GM21360 (cell line): ENCODE data around the gene CFAP57.

ENCODE experiments used
- ATAC-seq: cut with Tn5 transposase; IDR thresholded peaks from one replicate; pipeline ENCODE4 v1.9.1; 2021; ENCODE audit warnings: mild to moderate bottlenecking, moderate library complexity; ENCODE audit not compliant: unreplicated experiment

CFAP57 gene

GRCh38 chr1:43253876-43254275 is 81.7 kb downstream of the CFAP57 start:
- no peak for ATAC-seq

GRCh38 chr1:43255438-43256210 is 83.5 kb downstream of the CFAP57 start:
- no peak for ATAC-seq

- ATAC-seq = no peak
These were observed 84.8 kb downstream of the CFAP57 start for GRCh38 chr1:43256675-43257570.

DNA sequence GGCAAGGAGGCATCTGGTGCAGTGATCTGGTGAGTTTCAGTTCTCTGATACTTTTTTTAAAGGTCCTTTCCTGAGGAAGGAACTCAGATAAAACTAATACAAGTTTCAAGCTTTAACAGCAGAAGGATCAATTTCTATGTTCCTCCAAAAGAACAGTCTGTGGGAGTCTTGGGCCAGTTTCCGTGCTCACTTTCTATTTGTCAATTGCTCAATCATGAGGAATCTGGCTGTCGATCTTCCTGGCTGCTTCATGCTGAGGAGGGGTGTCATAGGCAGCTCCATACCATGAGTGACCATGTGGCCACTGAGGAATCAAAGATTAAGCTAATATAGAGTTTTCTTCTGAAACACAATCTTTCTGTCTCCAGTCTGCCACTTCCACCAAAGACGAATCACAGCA is 86.2 kb downstream of the CFAP57 start:
- ATAC-seq = no peak

DNA sequence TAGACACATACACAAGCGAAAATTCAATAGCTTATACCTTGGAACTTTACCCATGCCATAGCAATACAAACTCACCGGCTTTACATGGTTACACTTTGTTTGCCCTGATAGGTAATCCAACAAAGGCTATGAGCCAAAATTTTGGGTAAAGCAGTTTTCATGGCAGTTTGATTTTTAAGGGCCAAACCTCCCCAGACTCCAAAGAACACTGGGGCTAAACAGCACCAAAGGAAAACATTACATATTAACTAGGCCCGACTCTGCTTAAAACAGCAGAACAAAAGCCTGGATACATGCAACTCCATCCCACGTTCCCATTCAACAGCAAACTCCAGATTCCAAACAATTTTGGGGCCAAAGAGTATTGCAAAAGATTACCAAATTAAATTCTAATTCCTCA is 93.3 kb downstream of the CFAP57 start:
- no peak for ATAC-seq

- no peak for ATAC-seq
These were observed 94.8 kb downstream of the CFAP57 start for GRCh38 chr1:43266881-43267280.

DNA sequence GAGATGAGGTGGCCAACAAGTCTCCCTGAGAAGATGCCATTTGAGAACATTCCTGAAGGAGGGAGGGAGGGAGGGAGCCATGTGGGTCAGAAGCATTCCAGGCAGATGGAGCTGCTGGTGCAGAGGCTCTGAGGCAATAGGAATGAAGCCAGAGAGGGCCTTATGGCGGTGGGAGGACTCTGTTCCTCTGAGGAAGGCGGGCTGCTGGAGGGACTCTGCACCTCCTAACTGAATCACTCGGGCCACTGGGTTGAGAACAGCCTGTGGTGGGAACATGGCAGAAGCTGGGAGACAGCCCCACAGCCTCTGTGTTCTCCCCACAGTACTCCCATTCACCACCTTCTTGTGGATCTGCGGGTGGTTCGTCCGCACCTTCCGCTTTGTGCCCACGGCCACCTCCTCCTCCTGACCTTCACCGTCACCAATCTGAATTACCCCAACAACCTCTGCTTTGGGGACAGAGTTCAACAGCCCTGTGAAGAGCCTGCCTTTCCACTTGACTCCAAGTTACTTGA is 95.2 kb downstream of the CFAP57 start:
- no peak for ATAC-seq

- ATAC-seq = no peak
These were observed 95.8 kb downstream of the CFAP57 start for GRCh38 chr1:43267818-43268425.

DNA sequence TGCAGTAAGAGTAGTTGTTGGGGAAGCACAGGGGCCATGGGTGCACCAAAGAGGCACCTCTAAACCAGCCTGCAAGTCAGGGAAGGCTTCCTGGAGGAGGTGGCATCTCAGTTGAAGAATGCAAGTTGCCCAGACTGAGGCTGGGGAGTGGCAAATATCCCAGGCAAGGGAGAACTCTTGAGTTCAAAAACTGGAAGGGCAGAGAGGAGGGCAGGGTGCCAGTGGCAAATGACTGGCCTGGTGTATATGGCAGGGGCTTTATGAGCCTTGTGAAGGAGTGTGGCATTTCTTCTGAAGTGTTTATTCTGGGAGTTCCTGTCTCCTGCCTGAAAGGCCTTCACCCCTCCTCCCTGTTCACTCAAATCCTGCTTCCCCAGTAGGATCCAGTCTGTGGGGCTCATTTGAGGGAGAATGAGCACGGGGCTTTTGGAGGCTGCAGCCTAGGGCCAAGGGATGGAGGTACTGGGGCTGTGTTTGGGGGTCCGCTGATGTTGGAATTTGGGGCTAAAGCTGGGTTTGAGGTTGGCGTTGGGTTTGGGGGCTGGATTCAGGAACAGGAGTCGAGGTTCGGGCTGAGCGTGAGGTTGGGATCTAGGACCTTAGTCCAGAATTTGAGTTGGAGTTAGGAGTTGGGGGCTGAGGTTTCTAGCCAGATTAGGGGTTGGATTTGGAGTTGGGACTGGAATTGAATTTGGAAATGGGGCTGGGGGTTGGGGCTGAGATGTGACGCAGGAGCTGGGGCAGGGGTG is 97.7 kb downstream of the CFAP57 start, which contains the start of gene TMEM125:
Gene TMEM125, plus strand, starts transcription at position 357 of the 749 bp plus-strand sequence. CDS start 2,740 bp downstream, outside the sequence.
- ATAC-seq = no peak

DNA sequence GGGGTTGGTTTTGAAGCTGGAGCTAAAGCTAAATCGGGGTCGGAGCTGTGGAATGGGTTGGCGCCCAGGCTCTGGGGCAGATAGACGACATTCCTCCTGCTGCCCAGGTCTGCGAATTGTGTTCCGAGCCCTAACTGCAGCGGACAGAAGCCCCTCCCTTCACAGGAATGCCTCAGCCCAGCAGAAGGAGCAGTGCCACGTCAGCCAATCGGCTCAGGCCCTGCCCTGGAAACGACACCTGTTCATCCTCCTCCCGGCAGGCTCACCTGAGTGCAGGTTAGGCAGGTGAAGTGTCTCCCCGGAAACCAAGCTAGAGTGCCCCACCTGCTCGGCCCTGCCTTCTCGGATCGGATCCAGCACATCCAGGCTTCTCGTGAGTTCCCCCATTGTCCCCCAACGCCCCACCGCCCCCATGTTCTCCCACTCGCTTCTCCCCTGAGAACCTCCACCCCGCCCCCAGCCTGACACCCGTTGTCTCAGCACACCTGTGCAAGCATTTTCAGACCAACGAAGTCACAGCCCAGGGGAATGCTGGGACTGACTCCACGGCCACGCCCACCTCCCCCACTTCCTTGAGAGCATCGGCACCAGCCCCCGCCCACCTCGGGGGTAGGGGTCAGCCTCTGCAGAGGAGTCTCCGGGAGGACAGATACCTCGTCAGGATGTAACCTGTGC is 98.4 kb downstream of the CFAP57 start:
- ATAC-seq = no peak

DNA sequence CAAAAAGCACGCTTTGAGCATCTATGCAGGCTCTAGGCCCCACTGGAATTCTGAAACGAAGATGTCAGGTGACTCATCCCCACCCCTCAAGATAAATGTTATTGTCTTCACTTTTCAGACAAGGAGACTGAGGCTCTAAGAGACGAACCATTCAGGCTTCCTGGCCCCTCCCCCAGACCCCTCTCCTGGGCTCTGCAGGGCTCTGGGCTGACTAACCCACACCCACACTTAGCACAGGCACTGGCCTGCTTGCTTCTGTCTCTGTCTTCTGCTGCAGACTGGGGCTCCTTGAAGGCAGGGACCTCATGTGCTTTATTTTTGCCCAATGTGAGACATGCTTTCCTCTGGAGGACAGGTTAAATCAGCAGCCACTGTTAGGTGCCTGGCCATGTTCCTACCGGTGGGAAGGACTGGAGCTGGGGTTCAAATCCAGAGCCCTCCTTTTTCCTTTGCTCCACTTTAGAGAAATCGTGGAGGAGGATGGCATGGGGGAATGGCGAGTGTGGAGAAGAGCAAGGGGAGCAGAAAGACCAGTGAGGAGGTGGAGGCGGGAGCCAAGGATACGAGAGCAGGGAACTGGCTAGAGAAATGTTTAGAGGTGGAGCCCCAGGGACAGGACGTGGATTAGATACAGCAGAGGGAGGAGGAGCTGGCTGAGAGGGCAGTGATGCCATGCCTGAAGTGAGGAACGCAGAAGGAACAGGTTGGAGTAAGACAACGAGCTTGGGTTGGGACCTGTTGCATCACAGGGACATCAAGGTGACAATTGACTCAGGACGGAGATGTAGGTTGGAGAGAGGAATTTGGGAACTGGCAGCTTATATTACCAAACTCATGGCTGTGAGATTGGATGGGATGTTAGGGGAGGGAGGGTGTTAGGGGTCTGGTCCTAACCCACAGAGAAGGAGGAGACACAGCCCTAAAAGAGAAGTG is 99.3 kb downstream of the CFAP57 start:
- no peak for ATAC-seq

GRCh38 chr1:43272161-43272560 is 100.0 kb downstream of the CFAP57 start:
- ATAC-seq = no peak

DNA sequence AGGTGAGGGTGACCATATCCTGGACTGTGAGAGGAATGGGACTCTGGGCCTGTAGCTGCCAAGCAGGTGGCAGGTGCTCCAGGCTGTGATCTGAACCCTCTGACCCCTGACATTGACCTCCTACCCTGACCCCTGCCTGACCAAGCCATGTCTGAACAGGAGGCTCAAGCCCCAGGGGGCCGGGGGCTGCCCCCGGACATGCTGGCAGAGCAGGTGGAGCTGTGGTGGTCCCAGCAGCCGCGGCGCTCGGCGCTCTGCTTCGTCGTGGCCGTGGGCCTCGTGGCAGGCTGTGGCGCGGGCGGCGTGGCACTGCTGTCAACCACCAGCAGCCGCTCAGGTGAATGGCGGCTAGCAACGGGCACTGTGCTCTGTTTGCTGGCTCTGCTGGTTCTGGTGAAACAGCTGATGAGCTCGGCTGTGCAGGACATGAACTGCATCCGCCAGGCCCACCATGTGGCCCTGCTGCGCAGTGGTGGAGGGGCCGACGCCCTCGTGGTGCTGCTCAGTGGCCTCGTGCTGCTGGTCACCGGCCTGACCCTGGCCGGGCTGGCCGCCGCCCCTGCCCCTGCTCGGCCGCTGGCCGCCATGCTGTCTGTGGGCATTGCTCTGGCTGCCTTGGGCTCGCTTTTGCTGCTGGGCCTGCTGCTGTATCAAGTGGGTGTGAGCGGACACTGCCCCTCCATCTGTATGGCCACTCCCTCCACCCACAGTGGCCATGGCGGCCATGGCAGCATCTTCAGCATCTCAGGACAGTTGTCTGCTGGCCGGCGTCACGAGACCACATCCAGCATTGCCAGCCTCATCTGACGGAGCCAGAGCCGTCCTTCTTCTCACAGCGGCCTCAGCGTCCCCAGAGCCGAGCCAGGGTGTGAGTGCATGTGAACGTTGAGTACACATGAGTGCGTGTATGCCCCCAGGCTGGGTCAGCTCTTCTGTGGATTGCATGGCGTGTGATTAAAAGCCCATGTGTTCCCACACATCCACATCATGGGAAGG is 100.7 kb downstream of the CFAP57 start:
- no peak for ATAC-seq

GRCh38 chr1:43273708-43274107 is 101.6 kb downstream of the CFAP57 start:
- no peak for ATAC-seq

GRCh38 chr1:43274125-43274803 is 102.1 kb downstream of the CFAP57 start:
- no peak for ATAC-seq

DNA sequence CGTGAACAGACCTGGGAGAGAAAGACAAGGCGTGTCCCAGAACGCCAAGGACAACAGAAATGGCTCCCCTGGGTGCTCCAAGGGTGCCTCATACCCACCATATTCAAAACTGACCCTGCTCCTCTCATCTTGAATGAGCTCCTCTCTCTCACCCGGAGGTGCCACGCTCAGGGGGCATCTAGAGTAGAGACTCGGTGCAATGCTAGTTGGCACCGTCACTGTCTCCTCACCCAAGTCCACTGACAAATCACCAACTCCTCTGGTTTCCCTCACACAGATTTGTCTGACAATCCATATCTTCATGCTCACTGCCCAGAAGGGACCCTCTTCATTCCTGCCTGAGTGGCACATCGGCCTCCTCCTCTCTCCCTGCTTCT is 102.7 kb downstream of the CFAP57 start:
- no peak for ATAC-seq
